ENCODE measurements around the gene SPTBN4.

DNA sequence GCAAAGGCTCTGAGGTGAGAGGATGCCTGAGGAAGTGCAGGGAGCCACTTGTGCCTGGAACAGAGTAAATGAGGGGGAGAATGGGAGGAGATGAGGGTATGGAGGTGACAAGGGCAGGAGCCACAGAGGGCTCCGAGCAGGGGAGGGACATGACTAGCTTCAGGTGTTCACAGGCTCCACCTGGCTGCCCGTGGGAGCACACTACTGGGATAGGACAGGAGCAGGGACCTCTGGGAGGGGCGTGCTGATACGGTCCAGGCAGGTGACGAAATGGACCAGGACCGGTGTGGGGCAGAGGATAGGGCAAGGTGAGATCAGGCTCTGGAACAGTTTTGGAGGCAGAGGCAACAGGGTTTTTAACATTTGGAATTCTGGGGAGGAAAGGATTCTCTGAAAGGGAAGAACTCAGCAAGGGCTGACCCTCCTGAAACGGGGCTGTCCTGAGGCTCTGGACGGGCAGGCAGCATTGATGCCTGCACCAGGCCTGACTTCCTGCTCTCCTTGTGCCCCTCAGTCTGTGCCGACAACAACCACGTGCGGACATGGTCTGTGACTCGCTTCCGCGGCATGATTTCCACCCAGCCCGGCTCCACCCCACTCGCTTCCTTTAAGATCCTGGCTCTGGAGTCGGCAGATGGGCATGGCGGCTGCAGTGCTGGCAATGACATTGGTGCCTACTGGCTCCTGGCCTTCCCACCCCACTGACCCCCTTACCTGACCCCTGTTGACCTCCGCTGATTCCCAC, 121.5 kb downstream of the SPTBN4 start:
- TF ChIP-seq CTCF (IDR thresholded peaks at IDR 0.05; ENCODE audit: low read length) (no peak), EZH2 (optimal IDR thresholded peaks at IDR 0.05; ENCODE audit: low read depth, low read length) (no peak)

Measured in MM.1S (cell line).